Endodermal cell (in vitro differentiated cells): ENCODE data around the gene FXR2. TPM values are rescaled to one million over a fixed set of nuclear protein-coding genes. Genes with fewer than 3 reads are reported as not detected.

Experiments
- DNase-seq: peaks from one replicate; pipeline ENCODE4 v3.0.0-alpha.2; 2017
- H3K27ac ChIP-seq: 2 replicates; pipeline ENCODE4 v1.5.1; 2013; ENCODE audit warnings: mild to moderate bottlenecking, low read depth, low read length, moderate library complexity
- H3K27me3 ChIP-seq: 2 replicates; pipeline ENCODE4 v1.6.1; 2013; ENCODE audit warnings: mild to moderate bottlenecking, low read length, moderate library complexity; ENCODE audit not compliant: insufficient read depth, control insufficient read depth, poor library complexity, severe bottlenecking
- H3K36me3 ChIP-seq: 2 replicates; pipeline ENCODE4 v1.7.0; 2013; ENCODE audit warnings: mild to moderate bottlenecking, low read length, moderate library complexity; ENCODE audit not compliant: control insufficient read depth, insufficient read depth
- H3K4me1 ChIP-seq: one replicate; pipeline ENCODE4 v1.7.0; 2013; ENCODE audit warnings: low read length; ENCODE audit not compliant: control insufficient read depth, insufficient read depth
- H3K4me3 ChIP-seq: 2 replicates; pipeline ENCODE4 v1.5.1; 2013; ENCODE audit warnings: mild to moderate bottlenecking, low read length, moderate library complexity
- H3K9ac ChIP-seq: 2 replicates; pipeline ENCODE4 v1.6.1; 2013; ENCODE audit warnings: mild to moderate bottlenecking, low read length, moderate library complexity; ENCODE audit not compliant: poor library complexity, severe bottlenecking; ENCODE audit errors: extremely low read depth
- H3K9me3 ChIP-seq: 2 replicates; pipeline ENCODE4 v1.6.1; 2013; ENCODE audit warnings: mild to moderate bottlenecking, low read length, moderate library complexity; ENCODE audit not compliant: control insufficient read depth
- H3K27ac Mint-ChIP-seq: 2 replicates; pipeline ENCODE4 v1.8.0; 2020; ENCODE audit warnings: mixed read lengths
- H3K27me3 Mint-ChIP-seq: 2 replicates; pipeline ENCODE4 v1.8.0; 2021; ENCODE audit warnings: mild to moderate bottlenecking, mixed read lengths; ENCODE audit not compliant: insufficient read depth
- H3K36me3 Mint-ChIP-seq: 2 replicates; pipeline ENCODE4 v1.8.0; 2020; ENCODE audit warnings: low read depth, mixed read lengths
- H3K4me1 Mint-ChIP-seq: 2 replicates; pipeline ENCODE4 v1.8.0; 2020; ENCODE audit warnings: mixed read lengths
- H3K4me3 Mint-ChIP-seq: 2 replicates; pipeline ENCODE4 v1.8.0; 2020; ENCODE audit warnings: mild to moderate bottlenecking, moderate library complexity, mixed read lengths
- H3K9me3 Mint-ChIP-seq: 2 replicates; pipeline ENCODE4 v1.8.0; 2020; ENCODE audit warnings: mild to moderate bottlenecking, mixed read lengths
- CTCF ChIP-seq: fragments of 200-600 bp; sonication (generic); conservative IDR thresholded peaks from 2 replicates; pipeline ENCODE4 v1.5.0; 2021; ENCODE audit warnings: antibody characterized with exemption, mild to moderate bottlenecking
- WGBS, 2 experiments: methylation state at CpG; one replicate each; pipeline versions ENCODE4 v1.1.5 to v1.1.7; 2013; ENCODE audit warnings: missing lambda C conversion rate in 2 of 2, mixed read lengths in 1 of 2; ENCODE audit not compliant: insufficient coverage in 1 of 2, insufficient read length in 1 of 2; 5-methylcytosine and 5-hydroxymethylcytosine counted together
- total RNA-seq, 2 donors: library from RNA; stranded (reverse); fragmentation: NEBNext Ultra II Directional in 1 of 2; extraction: Animal tissue kit (Norgen Biotek cat#: 25700) in 1 of 2; gene quantifications; 2 replicates in 1 of 2; 3 replicates in 1 of 2; pipeline ENCODE4 v1.2.1, GENCODE V29; 2021

The FXR2 gene
- total RNA-seq, 2 donors from 2014 or later, result 52.1 to 53.9 TPM

GRCh38 chr17:7632492-7632894 lies 17.8 kb upstream of the FXR2 start:
- Histone ChIP-seq H3K4me1 (peaks cover 5% of the 10 kb centered on the region), H3K9ac (no peak overlapping the region), H3K4me3 (no peak overlapping the region), H3K36me3 (no peaks in the 10 kb centered on the region), H3K9me3 (no peaks in the 10 kb centered on the region), H3K27ac (no peak overlapping the region), H3K27me3 (no peaks in the 10 kb centered on the region)
- peak; percentile 87 for TF ChIP-seq CTCF
- WGBS, 2 experiments, result 60 to 78% methylated on average over 1 to 6 of the region's 6 CpGs
- Mint-ChIP-seq H3K27ac (no peak overlapping the region), H3K4me3 (no peak overlapping the region), H3K27me3 (no peaks in the 10 kb centered on the region), H3K4me1 (peaks cover 11% of the 10 kb centered on the region), H3K9me3 (no peaks in the 10 kb centered on the region), H3K36me3 (no peaks in the 10 kb centered on the region)
- peak; percentile 88 for DNase-seq

DNA sequence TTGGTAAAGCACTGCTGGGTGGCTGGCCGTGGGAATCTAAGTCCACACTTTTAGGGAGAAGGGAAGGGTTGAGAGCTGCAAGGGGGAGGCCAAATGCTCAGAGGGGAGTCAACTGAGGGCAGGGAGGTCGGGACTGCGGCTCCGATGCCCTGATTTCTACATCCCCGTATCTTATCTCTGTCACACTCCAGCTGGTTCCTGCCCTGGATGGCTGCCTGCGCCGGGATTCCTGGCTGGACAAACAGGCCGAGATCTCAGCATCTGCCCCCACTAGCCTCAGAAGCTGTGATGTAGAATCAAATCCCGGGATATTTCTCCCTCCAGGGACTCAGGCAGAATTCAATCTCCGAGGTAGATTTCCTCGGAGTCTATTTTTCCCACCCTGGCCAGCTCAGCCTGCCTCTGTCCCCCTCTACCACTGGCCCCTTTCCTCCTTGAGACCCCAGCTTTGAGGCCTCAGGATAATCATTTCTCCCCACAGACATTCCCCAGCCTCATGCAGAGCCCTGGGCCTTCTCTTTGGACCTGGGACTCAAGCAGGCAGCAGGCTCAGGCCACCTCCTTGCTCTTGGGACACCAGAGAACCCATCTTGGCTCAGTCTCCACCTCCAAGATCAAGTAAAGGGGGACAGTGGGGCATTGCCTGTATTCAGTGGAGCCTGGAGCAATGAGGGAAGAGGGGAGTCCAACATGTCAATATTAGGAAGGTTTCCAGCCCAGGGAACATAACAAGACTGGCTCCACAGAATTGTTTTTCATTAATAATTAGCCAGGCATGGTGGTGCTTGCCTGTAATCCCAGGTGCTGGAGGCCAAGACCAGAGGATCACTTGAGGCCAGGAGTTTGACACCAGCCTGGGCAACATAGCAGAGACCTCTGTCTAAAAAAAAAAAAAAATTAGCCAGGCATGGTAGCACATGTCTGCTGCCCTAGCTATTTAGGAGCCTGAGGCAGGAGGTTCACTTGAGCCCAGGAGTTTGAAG lies 17.0 kb upstream of the FXR2 start:
- H3K36me3 ChIP-seq, result no peaks in the 10 kb centered on the region
- H3K27me3 ChIP-seq, result no peaks in the 10 kb centered on the region
- H3K36me3 Mint-ChIP-seq, result peaks cover 2% of the 10 kb centered on the region
- H3K27ac Mint-ChIP-seq, result peak overlapping the region; percentile 13
- no peak overlapping the region for H3K4me3 ChIP-seq
- H3K4me1 ChIP-seq, result peaks cover 7% of the 10 kb centered on the region
- H3K9me3 Mint-ChIP-seq, result no peaks in the 10 kb centered on the region
- WGBS, 2 experiments, result 89 to 92% methylated on average over 9 to 11 of the region's 11 CpGs
- H3K4me1 Mint-ChIP-seq, result peaks cover 13% of the 10 kb centered on the region
- H3K27ac ChIP-seq, result no peak overlapping the region
- no peak overlapping the region for H3K4me3 Mint-ChIP-seq
- no peak overlapping the region for H3K9ac ChIP-seq
- H3K27me3 Mint-ChIP-seq, result no peaks in the 10 kb centered on the region
- no peak for TF ChIP-seq CTCF
- no peak for DNase-seq
- H3K9me3 ChIP-seq, result no peaks in the 10 kb centered on the region

GRCh38 chr17:7629939-7630571 lies 15.4 kb upstream of the FXR2 start, which contains the start of gene SHBG:
SHBG (plus strand) TSS chr17:7630135; CDS start chr17:7630173, 38 bp downstream.
- Histone ChIP-seq H3K27me3 (no peaks in the 10 kb centered on the region), H3K9ac (no peak within 1 kb of the TSS), H3K4me3 (no peak within 1 kb of the TSS), H3K9me3 (no peaks in the 10 kb centered on the region), H3K27ac (no peak within 1 kb of the TSS), H3K36me3 (peaks cover 10% of the 10 kb centered on the region), H3K4me1 (peaks cover 9% of the 10 kb centered on the region)
- no peak for TF ChIP-seq CTCF
- H3K36me3 Mint-ChIP-seq, result peaks cover 8% of the 10 kb centered on the region
- no peak within 1 kb of the TSS for H3K27ac Mint-ChIP-seq
- H3K27me3 Mint-ChIP-seq, result no peaks in the 10 kb centered on the region
- 91 to 94% methylated on average over 8 to 13 of the region's 13 CpGs for WGBS, 2 experiments
- peak; percentile 47 for DNase-seq
- H3K9me3 Mint-ChIP-seq, result no peaks in the 10 kb centered on the region
- H3K4me3 Mint-ChIP-seq, result no peak within 1 kb of the TSS
- H3K4me1 Mint-ChIP-seq, result peaks cover 11% of the 10 kb centered on the region
